Measurements from ENCODE around the gene PFAS. TPM values are rescaled to one million over a fixed set of nuclear protein-coding genes. Genes with fewer than 3 reads are reported as not detected.
"Not testable (repeated sequence)": the region's sequence is repeated elsewhere in the genome, so short reads cannot be mapped to it uniquely, and the experiment has no call there.

The PFAS gene
- total RNA-seq, 1 experiment from 2014 or later: 44.1 TPM

GRCh38 chr17:8212312-8213180 is 36.5 kb upstream of the PFAS start:
- Mint-ChIP-seq H3K27me3 (ENCODE audit: insufficient read depth, unreplicated experiment) (no peaks in the 10 kb centered on the region), H3K36me3 (ENCODE audit: insufficient read depth, unreplicated experiment) (peaks cover 27% of the 10 kb centered on the region), H3K27ac (ENCODE audit: unreplicated experiment) (no peak overlapping the region), H3K4me3 (ENCODE audit: unreplicated experiment) (no peak overlapping the region), H3K4me1 (ENCODE audit: low read depth, unreplicated experiment) (peaks cover 8% of the 10 kb centered on the region), H3K9me3 (ENCODE audit: unreplicated experiment) (no peaks in the 10 kb centered on the region)
- ChIA-PET POLR2A (interaction anchor here (3.0 kb wide), 1 partner anchor 39 kb away, joined by 15 read pairs; no protein-coding TSS in a partner anchor), CTCF (no interaction called here)
- H3K4me3 ChIP-seq (ENCODE audit: low read depth, low read length): no peak overlapping the region
- H3K4me1 ChIP-seq: peaks cover 4% of the 10 kb centered on the region; the same call in 1 of the 2 replicates
- H3K9me3 ChIP-seq: no peaks in the 10 kb centered on the region
- no peaks in the 10 kb centered on the region for H3K36me3 ChIP-seq (ENCODE audit: control insufficient read depth, insufficient read depth, low read length)
- DNase-seq: no peak
- intact Hi-C loops (cut with micrococcal nuclease; ENCODE audit: unreplicated experiment): no loop called here
- no peak for TF ChIP-seq CTCF (IDR thresholded peaks at IDR 0.05; ENCODE audit: insufficient read depth in 1 of 2, low read depth in 1 of 2, low read length in 1 of 2, severe bottlenecking in 1 of 2, unreplicated experiment in 1 of 2)
- no TSS peak for BruUV-seq (replicated peaks)
- H3K27me3 ChIP-seq (replicated peaks; ENCODE audit: control insufficient read depth, insufficient read depth, low read length): no peaks in the 10 kb centered on the region

DNA sequence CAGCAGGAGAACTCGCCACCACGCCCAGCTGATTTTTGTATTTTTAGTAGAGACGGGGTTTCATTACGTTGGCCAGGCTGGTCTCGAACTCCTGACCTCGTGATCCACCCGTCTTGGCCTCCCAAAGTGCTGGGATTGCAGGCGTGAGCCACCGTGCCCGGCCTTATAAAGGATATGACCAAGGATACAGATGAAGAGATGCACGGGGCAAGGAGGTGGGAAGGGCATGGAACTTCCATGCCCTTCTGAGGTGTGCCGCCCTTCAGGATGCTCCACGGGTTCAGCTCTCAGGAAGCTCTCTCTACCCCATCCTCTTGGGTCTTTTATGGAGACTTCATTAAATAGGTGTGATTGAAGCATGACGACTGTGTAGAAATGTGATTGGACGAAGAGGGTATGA is 35.1 kb upstream of the PFAS start:
- H3K36me3 Mint-ChIP-seq (ENCODE audit: insufficient read depth, unreplicated experiment): peaks cover 23% of the 10 kb centered on the region
- intact Hi-C loops (cut with micrococcal nuclease; ENCODE audit: unreplicated experiment); H3K36me3 ChIP-seq (ENCODE audit: control insufficient read depth, insufficient read depth, low read length); H3K27me3 ChIP-seq (replicated peaks; ENCODE audit: control insufficient read depth, insufficient read depth, low read length); H3K4me1 ChIP-seq; DNase-seq; BruUV-seq (replicated peaks); H3K9me3 ChIP-seq; H3K4me3 ChIP-seq (ENCODE audit: low read depth, low read length); H3K27me3 Mint-ChIP-seq (ENCODE audit: insufficient read depth, unreplicated experiment); CTCF ChIA-PET; H3K9me3 Mint-ChIP-seq (ENCODE audit: unreplicated experiment); H3K4me3 Mint-ChIP-seq (ENCODE audit: unreplicated experiment); H3K27ac Mint-ChIP-seq (ENCODE audit: unreplicated experiment): not testable (repeated sequence)
- POLR2A ChIA-PET: interaction anchor here (1.1 kb wide), 1 partner anchor 22 kb away, joined by 3 read pairs; no protein-coding TSS in a partner anchor
- H3K4me1 Mint-ChIP-seq (ENCODE audit: low read depth, unreplicated experiment): peaks cover 14% of the 10 kb centered on the region

GRCh38 chr17:8220783-8221662 is 28.1 kb upstream of the PFAS start:
- Histone ChIP-seq H3K27me3 (replicated peaks; ENCODE audit: control insufficient read depth, insufficient read depth, low read length) (no peaks in the 10 kb centered on the region), H3K36me3 (ENCODE audit: control insufficient read depth, insufficient read depth, low read length) (no peaks in the 10 kb centered on the region), H3K4me1 (no peaks in the 10 kb centered on the region), H3K4me3 (ENCODE audit: low read depth, low read length) (peak overlapping the region; percentile 66), H3K9me3 (no peaks in the 10 kb centered on the region)
- POLR2A ChIA-PET: interaction anchor here (0.5 to 2.2 kb wide), 10 partner anchors 11 to 761 kb away, joined by 3 to 24 read pairs (median 5); partner anchors contain the start of genes AURKB, BORCS6, CTC1 and SLC25A35
- peaks cover 2% of the 10 kb centered on the region for H3K27me3 Mint-ChIP-seq (ENCODE audit: insufficient read depth, unreplicated experiment)
- DNase-seq: peak; percentile 83 to 89
- peaks cover 42% of the 10 kb centered on the region for H3K36me3 Mint-ChIP-seq (ENCODE audit: insufficient read depth, unreplicated experiment)
- CTCF ChIA-PET: interaction anchor here (1.4 to 1.6 kb wide), 2 partner anchors 11 to 31 kb away, joined by 4 read pairs; partner anchors contain the start of gene AURKB
- no peaks in the 10 kb centered on the region for H3K9me3 Mint-ChIP-seq (ENCODE audit: unreplicated experiment)
- TF ChIP-seq CTCF (IDR thresholded peaks at IDR 0.05; ENCODE audit: insufficient read depth in 1 of 2, low read depth in 1 of 2, low read length in 1 of 2, severe bottlenecking in 1 of 2, unreplicated experiment in 1 of 2): no peak
- H3K4me3 Mint-ChIP-seq (ENCODE audit: unreplicated experiment): peak overlapping the region; percentile 90
- BruUV-seq (replicated peaks): no TSS peak
- H3K4me1 Mint-ChIP-seq (ENCODE audit: low read depth, unreplicated experiment): peaks cover 16% of the 10 kb centered on the region
- intact Hi-C loops (cut with micrococcal nuclease; ENCODE audit: unreplicated experiment): no loop called here
- H3K27ac Mint-ChIP-seq (ENCODE audit: unreplicated experiment): peak overlapping the region; percentile 96

Data from Caco-2 (cell line).